Measurements from ENCODE around the gene EPB42.

Gene EPB42

DNA sequence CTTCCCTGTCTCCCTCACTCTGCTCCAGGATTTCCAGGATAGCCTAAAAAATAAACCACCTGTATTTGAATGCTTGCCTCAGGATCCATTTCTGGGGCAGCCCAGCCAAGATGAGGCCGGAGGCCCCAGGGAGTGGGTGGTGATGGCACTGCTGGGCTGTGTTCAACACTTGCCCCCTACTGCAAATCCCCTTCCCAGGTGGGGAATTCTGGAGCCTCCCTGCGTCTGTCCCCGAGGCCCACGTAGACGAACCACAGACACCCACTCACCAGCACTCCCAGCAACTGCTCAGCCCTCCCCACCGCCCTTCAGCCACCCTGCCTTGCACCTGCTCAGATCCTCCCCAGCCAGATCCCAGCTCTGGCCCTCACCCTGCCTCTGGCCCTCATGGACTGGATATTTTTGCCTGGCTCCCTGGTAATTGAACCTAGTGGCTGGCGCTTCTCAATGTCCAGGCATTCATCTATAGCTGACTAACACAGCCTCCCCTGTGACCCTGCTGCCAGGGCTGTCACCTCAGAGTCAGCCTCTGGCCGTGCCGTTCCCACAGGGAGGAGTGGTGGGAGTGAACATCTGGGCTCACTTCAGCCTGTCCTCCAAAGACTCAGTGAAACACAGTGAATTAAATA is 17.1 kb upstream of the EPB42 start:
- no peaks in the 10 kb centered on the region for H4K20me1 ChIP-seq (ENCODE audit: insufficient read depth, low read length)
- no peaks in the 10 kb centered on the region for H3K36me3 ChIP-seq (ENCODE audit: insufficient read depth, low read length)
- TF ChIP-seq, protein P1, sequence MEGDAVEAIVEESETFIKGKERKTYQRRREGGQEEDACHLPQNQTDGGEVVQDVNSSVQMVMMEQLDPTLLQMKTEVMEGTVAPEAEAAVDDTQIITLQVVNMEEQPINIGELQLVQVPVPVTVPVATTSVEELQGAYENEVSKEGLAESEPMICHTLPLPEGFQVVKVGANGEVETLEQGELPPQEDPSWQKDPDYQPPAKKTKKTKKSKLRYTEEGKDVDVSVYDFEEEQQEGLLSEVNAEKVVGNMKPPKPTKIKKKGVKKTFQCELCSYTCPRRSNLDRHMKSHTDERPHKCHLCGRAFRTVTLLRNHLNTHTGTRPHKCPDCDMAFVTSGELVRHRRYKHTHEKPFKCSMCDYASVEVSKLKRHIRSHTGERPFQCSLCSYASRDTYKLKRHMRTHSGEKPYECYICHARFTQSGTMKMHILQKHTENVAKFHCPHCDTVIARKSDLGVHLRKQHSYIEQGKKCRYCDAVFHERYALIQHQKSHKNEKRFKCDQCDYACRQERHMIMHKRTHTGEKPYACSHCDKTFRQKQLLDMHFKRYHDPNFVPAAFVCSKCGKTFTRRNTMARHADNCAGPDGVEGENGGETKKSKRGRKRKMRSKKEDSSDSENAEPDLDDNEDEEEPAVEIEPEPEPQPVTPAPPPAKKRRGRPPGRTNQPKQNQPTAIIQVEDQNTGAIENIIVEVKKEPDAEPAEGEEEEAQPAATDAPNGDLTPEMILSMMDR (IDR thresholded peaks at IDR 0.05; ENCODE audit: borderline replicate concordance, extremely low read depth, low read length, poor library complexity, severe bottlenecking) = no peak
- TF ChIP-seq EZH2 (IDR thresholded peaks at IDR 0.05; ENCODE audit: borderline replicate concordance, low read depth, low read length, severe bottlenecking) = no peak
- H3K27ac ChIP-seq (ENCODE audit: low read length) = no peak overlapping the region
- H3K9ac ChIP-seq (ENCODE audit: low read depth, low read length) = no peak overlapping the region
- no peak overlapping the region for H3K4me2 ChIP-seq (ENCODE audit: insufficient read depth, low read length)
- no peak overlapping the region for H3K4me3 ChIP-seq (ENCODE audit: low read depth in 1 of 2, low read length in 2 of 2)
- no peaks in the 10 kb centered on the region for H3K79me2 ChIP-seq (ENCODE audit: insufficient read depth, low read length)
- no peaks in the 10 kb centered on the region for H3K9me3 ChIP-seq (ENCODE audit: insufficient read depth, low read length, severe bottlenecking)
- H3K27me3 ChIP-seq (ENCODE audit: insufficient read depth, low read length, poor library complexity) = peaks cover 10% of the 10 kb centered on the region
- DNase-seq (no peak), ATAC-seq (ENCODE audit: insufficient read depth, low read depth) (no peak)
- H3K4me1 ChIP-seq (ENCODE audit: insufficient read depth, low read length) = no peaks in the 10 kb centered on the region
- no peak overlapping the region for H2AFZ ChIP-seq (ENCODE audit: low read depth, low read length)

DNA sequence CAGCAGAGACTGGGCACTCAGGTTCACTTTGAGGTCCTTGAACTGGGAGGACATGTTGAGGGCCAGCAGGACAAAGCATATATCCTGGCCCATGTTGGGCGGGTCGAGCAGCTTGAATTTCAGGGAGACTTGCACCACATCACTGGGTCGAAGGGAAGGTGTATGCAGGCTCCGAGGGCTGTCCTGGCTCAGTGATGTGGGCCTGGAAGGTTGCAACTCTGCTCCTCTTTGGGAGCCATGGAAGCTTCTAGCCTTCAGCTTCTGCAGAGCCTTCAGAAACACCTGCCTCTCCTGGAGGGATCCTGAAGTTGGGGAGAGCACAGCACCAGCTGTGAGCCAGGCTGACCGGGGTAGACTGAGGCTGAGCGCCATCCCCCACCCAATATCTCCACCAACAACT is 14.7 kb upstream of the EPB42 start:
- DNase-seq (no peak), ATAC-seq (ENCODE audit: insufficient read depth, low read depth) (no peak)
- Histone ChIP-seq H3K9me3 (ENCODE audit: insufficient read depth, low read length, severe bottlenecking) (no peaks in the 10 kb centered on the region), H2AFZ (ENCODE audit: low read depth, low read length) (no peak overlapping the region), H3K79me2 (ENCODE audit: insufficient read depth, low read length) (no peaks in the 10 kb centered on the region), H3K4me3 (ENCODE audit: low read depth in 1 of 2, low read length in 2 of 2) (no peak overlapping the region), H3K4me1 (ENCODE audit: insufficient read depth, low read length) (no peaks in the 10 kb centered on the region), H3K4me2 (ENCODE audit: insufficient read depth, low read length) (no peak overlapping the region), H3K27me3 (ENCODE audit: insufficient read depth, low read length, poor library complexity) (peaks cover 6% of the 10 kb centered on the region), H4K20me1 (ENCODE audit: insufficient read depth, low read length) (no peaks in the 10 kb centered on the region), H3K9ac (ENCODE audit: low read depth, low read length) (no peak overlapping the region), H3K27ac (ENCODE audit: low read length) (no peak overlapping the region), H3K36me3 (ENCODE audit: insufficient read depth, low read length) (no peaks in the 10 kb centered on the region)
- no peak for TF ChIP-seq EZH2 (IDR thresholded peaks at IDR 0.05; ENCODE audit: borderline replicate concordance, low read depth, low read length, severe bottlenecking)
- TF ChIP-seq, protein P1 (IDR thresholded peaks at IDR 0.05; ENCODE audit: borderline replicate concordance, extremely low read depth, low read length, poor library complexity, severe bottlenecking) = no peak

DNA sequence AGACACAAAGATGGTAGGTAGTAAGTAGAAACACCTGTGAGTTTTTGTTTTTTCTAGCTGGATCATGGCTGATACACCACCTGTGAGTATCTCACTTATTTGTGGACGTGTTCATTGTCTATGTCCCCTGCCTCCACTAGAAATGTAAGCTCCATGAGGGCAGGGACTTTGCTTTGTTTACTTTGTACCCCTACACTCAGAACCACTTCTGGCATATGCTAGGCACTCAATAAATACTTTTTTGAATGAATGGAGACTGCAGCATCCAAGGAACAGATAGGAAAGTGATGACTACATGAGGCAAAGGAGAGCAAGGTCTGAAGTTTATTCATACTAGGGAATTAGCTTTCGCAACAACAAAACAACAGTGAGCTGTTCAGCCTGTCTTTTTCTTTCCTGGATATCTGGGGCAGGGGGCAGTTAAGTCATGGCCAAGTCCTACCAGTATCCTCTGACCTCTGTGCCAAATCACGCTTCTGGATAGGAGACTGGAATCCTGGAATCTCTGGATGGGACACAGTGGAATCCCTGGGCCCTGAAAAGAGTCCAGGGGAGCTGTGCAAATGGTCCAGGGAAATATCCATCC is 11.6 kb upstream of the EPB42 start:
- no peaks in the 10 kb centered on the region for H3K4me1 ChIP-seq (ENCODE audit: insufficient read depth, low read length)
- H3K79me2 ChIP-seq (ENCODE audit: insufficient read depth, low read length) = no peaks in the 10 kb centered on the region
- TF ChIP-seq EZH2 (IDR thresholded peaks at IDR 0.05; ENCODE audit: borderline replicate concordance, low read depth, low read length, severe bottlenecking) = no peak
- TF ChIP-seq, protein P1 (IDR thresholded peaks at IDR 0.05; ENCODE audit: borderline replicate concordance, extremely low read depth, low read length, poor library complexity, severe bottlenecking) = no peak
- no peak overlapping the region for H2AFZ ChIP-seq (ENCODE audit: low read depth, low read length)
- H3K9me3 ChIP-seq (ENCODE audit: insufficient read depth, low read length, severe bottlenecking) = no peaks in the 10 kb centered on the region
- no peaks in the 10 kb centered on the region for H4K20me1 ChIP-seq (ENCODE audit: insufficient read depth, low read length)
- H3K4me3 ChIP-seq (ENCODE audit: low read depth in 1 of 2, low read length in 2 of 2) = no peak overlapping the region
- H3K4me2 ChIP-seq (ENCODE audit: insufficient read depth, low read length) = no peak overlapping the region
- DNase-seq (no peak), ATAC-seq (ENCODE audit: insufficient read depth, low read depth) (no peak)
- no peak overlapping the region for H3K27ac ChIP-seq (ENCODE audit: low read length)
- H3K36me3 ChIP-seq (ENCODE audit: insufficient read depth, low read length) = no peaks in the 10 kb centered on the region
- H3K9ac ChIP-seq (ENCODE audit: low read depth, low read length) = no peak overlapping the region
- H3K27me3 ChIP-seq (ENCODE audit: insufficient read depth, low read length, poor library complexity) = peaks cover 7% of the 10 kb centered on the region

All from DND-41 (cell line).